DMS153 treated with DMSO at 0.1 percent for 48 hours (cell line): ENCODE results near the gene SLC9A6.
"Not testable (repeated sequence)": the region's sequence is repeated elsewhere in the genome, so short reads cannot be mapped to it uniquely, and the experiment has no call there.

Source experiments
- DNase-seq: peaks from one replicate; lab custom pipeline; 2025; ENCODE audit not compliant: unreplicated experiment; lab: John Stamatoyannopoulos, UW

Gene SLC9A6

GRCh38 chrX:136029766-136030165, 44.5 kb downstream of the SLC9A6 start:
- DNase-seq: no peak

GRCh38 chrX:136030303-136031191, 45.3 kb downstream of the SLC9A6 start:
- no peak for DNase-seq

- no peak for DNase-seq
Measured at GRCh38 chrX:136031626-136032025, 46.4 kb downstream of the SLC9A6 start.

GRCh38 chrX:136032370-136032769, 47.1 kb downstream of the SLC9A6 start:
- no peak for DNase-seq

GRCh38 chrX:136034668-136035067, 49.4 kb downstream of the SLC9A6 start:
- DNase-seq: no peak

- no peak for DNase-seq
Measured at GRCh38 chrX:136035663-136036062, 50.4 kb downstream of the SLC9A6 start.

- no peak for DNase-seq
Measured at GRCh38 chrX:136039485-136039884, 54.2 kb downstream of the SLC9A6 start.

- no peak for DNase-seq
Measured at GRCh38 chrX:136039968-136040367, 54.7 kb downstream of the SLC9A6 start.

- DNase-seq: no peak
Measured at GRCh38 chrX:136041254-136041812, 56.1 kb downstream of the SLC9A6 start.

- no peak for DNase-seq
Measured at GRCh38 chrX:136045008-136045407, 59.8 kb downstream of the SLC9A6 start.

GRCh38 chrX:136046295-136047015, 61.2 kb downstream of the SLC9A6 start:
- DNase-seq: no peak

GRCh38 chrX:136047016-136047642, 61.9 kb downstream of the SLC9A6 start:
- DNase-seq: no peak

GRCh38 chrX:136047969-136048368, 62.7 kb downstream of the SLC9A6 start:
- no peak for DNase-seq

GRCh38 chrX:136048446-136048845, 63.2 kb downstream of the SLC9A6 start:
- DNase-seq: no peak

- no peak for DNase-seq
Measured at GRCh38 chrX:136049608-136050007, 64.4 kb downstream of the SLC9A6 start.

GRCh38 chrX:136050875-136051274, 65.6 kb downstream of the SLC9A6 start:
- not testable (repeated sequence) for DNase-seq

GRCh38 chrX:136051611-136052010, 66.4 kb downstream of the SLC9A6 start:
- DNase-seq: no peak

GRCh38 chrX:136055651-136056221, 70.5 kb downstream of the SLC9A6 start:
- DNase-seq: no peak

GRCh38 chrX:136057567-136057966, 72.3 kb downstream of the SLC9A6 start:
- no peak for DNase-seq

GRCh38 chrX:136059350-136059749, 74.1 kb downstream of the SLC9A6 start:
- DNase-seq: no peak

- no peak for DNase-seq
Measured at GRCh38 chrX:136061286-136061685, 76.1 kb downstream of the SLC9A6 start.
